H7 (cell line): ENCODE results near the gene HTR2B. TPM values are rescaled to one million over a fixed set of nuclear protein-coding genes. Genes with fewer than 3 reads are reported as not detected.

Source experiments
- DNase-seq: peaks from one replicate; pipeline ENCODE4 v3.0.0; 2012
- H3K27me3 ChIP-seq: 2 replicates; pipeline ENCODE4 v1.6.0; 2011; ENCODE audit warnings: mild to moderate bottlenecking, low read length; ENCODE audit not compliant: control insufficient read depth, insufficient read depth
- H3K36me3 ChIP-seq: replicated peaks from 2 replicates; pipeline ENCODE4 v1.5.1; 2011; ENCODE audit warnings: low read length; ENCODE audit not compliant: control insufficient read depth, insufficient read depth
- H3K4me3 ChIP-seq: 2 replicates; pipeline ENCODE4 v1.5.1; 2011; ENCODE audit warnings: low read depth, mild to moderate bottlenecking, control low read depth, low read length, moderate library complexity; ENCODE audit not compliant: insufficient read depth
- total RNA-seq: library from RNA; depleted of rRNA; stranded (reverse); fragments of >200 nt; shearing (Covaris generic); gene quantifications from 2 replicates; pipeline ENCODE4 v1.2.3, GENCODE V29; 2014; rRNA removed

Gene HTR2B
- not detected in 2 replicates for total RNA-seq

DNA sequence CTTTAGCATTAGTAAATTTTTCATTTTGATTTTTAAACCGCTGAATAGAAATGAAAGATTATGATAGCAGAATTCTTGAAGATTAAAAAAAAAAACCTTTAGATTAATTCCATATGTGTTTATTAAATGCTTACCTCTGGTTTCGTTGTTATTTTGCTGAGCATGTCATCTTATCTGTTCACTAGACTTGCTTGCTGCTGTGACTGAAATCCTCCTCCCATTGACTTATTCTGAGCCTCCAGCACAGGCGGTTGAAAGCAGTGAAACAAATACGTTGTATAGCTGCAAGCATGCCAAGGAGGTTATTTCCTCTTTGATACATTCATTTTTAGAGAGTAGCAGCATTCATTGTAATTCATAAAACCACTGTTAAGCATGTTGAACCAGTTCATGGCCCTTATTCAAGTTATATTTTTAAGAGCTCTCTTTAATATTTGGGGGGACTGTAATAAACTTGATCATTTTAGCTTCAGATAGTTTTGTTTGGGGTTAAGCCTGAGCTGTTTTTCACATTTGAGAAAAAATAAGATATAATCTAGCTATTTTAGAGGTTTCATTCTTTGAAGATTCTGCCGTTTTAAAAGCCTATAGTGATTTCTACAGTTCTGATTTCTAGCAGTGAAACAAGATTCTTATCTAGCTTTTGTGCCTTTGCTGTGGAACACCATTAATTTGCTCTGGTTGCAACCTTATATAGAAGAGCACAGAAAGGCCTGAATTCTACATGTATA lies at the start of gene HTR2B:
Gene HTR2B (minus strand): TSS at position 205 of the 731 bp plus-strand sequence. CDS start 1,278 bp downstream, outside the sequence.
- no peak for DNase-seq
- no peaks in the 10 kb centered on the region for H3K27me3 ChIP-seq
- no peaks in the 10 kb centered on the region for H3K36me3 ChIP-seq
- no peak within 1 kb of the TSS for H3K4me3 ChIP-seq

- DNase-seq: no peak
- H3K27me3 ChIP-seq: no peaks in the 10 kb centered on the region
- no peak overlapping the region for H3K4me3 ChIP-seq
- peaks cover 14% of the 10 kb centered on the region for H3K36me3 ChIP-seq
Measured at GRCh38 chr2:231174211-231174651, 49.4 kb upstream of the HTR2B start.

DNA sequence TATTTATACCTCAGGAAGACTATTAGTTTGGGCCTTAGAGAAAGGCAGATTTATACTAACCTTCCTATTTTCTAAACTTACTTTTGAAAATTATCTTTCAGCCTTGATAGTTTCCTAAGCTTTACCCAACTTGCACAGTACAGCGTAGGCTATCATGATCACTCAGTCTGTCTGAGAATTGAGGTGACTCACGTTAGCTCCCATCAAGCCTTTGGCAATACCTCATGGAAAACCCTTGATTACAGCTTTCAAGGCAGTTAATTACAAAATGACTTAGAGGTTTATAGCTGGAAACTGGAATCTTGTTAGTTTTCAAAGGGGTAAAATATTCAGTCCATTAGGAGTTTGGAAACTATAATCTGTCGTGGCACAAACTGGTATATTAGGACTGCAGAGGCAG lies 47.2 kb upstream of the HTR2B start:
- no peak for DNase-seq
- H3K27me3 ChIP-seq: no peaks in the 10 kb centered on the region

GRCh38 chr2:231170055-231170454 lies 45.2 kb upstream of the HTR2B start:
- no peak for DNase-seq
- H3K27me3 ChIP-seq: no peaks in the 10 kb centered on the region
- H3K36me3 ChIP-seq: peaks cover 14% of the 10 kb centered on the region
- no peak overlapping the region for H3K4me3 ChIP-seq

More for the DNA sequence above, 47.2 kb upstream of the HTR2B start:
- Histone ChIP-seq H3K4me3 (no peak overlapping the region), H3K36me3 (peaks cover 14% of the 10 kb centered on the region)

GRCh38 chr2:231169488-231169887 lies 44.6 kb upstream of the HTR2B start:
- no peaks in the 10 kb centered on the region for H3K27me3 ChIP-seq
- H3K36me3 ChIP-seq: peaks cover 16% of the 10 kb centered on the region
- H3K4me3 ChIP-seq: no peak overlapping the region
- DNase-seq: no peak

GRCh38 chr2:231168460-231169139 lies 43.8 kb upstream of the HTR2B start:
- H3K4me3 ChIP-seq: no peak overlapping the region
- H3K36me3 ChIP-seq: peaks cover 16% of the 10 kb centered on the region
- H3K27me3 ChIP-seq: no peaks in the 10 kb centered on the region
- no peak for DNase-seq

DNA sequence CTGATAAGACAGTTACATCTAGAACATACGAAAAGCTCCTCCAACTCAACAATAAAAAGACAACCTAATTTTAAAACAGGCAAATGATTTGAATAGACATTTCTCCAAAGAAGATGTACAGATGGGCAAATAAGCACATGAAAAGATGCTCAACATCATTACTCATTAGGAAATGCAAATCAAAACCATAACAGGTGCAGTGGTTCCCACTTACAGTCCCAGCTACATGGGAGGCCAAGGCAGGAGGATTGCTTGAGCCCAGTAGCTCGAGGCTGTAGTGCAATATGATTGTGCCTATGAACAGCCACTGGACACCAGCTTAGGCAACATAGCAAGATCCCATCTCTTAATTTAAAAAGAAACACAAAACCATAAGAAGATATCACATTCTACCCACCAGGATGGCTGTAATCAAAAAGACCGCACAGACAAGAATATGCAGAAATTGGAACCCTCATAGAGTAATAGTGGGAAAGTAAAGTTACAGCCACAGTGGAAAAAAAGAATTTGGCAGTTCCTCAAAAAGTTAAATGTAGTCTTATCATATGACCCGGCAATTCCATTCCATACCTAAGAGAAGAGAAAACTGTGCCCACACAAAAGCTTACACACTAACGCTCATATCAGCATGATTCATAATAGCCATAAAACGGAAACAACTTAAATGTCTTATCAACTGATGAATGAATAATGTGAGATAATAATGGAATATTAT lies 43.1 kb upstream of the HTR2B start:
- Histone ChIP-seq H3K36me3 (peaks cover 16% of the 10 kb centered on the region), H3K27me3 (no peaks in the 10 kb centered on the region), H3K4me3 (no peak overlapping the region)
- no peak for DNase-seq

DNA sequence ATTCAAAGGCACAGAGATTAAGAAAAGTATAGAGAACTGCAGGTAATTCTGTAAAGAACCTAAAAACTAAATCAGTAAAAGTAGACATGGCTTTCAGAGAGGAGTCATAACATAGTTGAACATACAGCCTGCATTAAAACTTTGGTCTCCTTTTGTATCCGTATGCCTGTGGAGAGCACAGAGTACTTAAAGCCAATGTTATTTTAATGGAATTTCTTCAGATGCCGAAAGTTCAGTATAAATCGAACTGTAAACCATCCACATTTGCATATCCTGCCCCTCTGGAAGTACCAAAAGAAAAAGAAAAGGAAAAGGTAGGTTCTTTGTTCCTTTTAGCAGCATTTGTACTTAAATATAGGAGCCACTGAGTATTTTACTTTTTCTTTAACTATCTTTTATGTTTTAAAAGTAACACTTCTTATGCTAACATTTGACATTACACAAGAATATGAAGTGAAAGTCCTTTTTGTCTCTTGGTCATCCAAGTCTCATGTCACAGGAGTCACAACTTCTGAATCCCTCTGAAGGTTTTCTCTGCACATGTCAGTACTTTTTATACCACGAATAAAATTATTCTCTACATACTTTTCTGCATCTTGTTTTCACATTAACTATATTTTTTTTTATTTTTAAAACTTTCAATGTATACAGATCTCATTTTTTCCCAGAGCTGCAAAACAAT lies 38.7 kb upstream of the HTR2B start:
- Histone ChIP-seq H3K4me3 (no peak overlapping the region), H3K36me3 (peaks cover 2% of the 10 kb centered on the region), H3K27me3 (no peaks in the 10 kb centered on the region)
- no peak for DNase-seq

GRCh38 chr2:231163011-231163410 lies 38.2 kb upstream of the HTR2B start:
- Histone ChIP-seq H3K36me3 (peaks cover 2% of the 10 kb centered on the region), H3K4me3 (no peak overlapping the region), H3K27me3 (no peaks in the 10 kb centered on the region)
- DNase-seq: no peak

DNA sequence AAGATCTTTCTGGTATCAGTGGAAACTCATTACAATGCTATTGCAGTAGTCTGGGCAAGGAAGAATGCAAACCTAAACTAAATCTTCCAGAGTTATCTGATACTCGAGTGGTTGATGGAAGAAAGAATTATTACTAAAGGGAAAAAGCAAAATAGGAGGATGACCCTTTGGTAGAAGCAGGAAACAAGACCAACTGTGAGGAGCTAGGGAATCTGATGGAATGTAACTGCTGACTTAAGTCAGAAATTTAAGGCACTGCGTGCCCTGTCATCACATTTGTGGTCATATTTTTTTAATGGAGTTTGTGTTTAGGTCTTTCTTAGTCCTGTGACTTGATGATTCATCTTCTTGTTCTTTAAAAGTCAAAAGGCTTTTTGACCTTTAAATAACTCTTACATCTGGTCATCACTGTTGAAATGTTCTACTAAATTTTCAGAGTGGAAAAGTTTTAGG lies 37.1 kb upstream of the HTR2B start:
- DNase-seq: no peak
- 0 out of 2 replicates have a peak, but pooled peaks cover 2% of the 10 kb centered on the region for H3K36me3 ChIP-seq
- no peak overlapping the region for H3K4me3 ChIP-seq
- H3K27me3 ChIP-seq: no peaks in the 10 kb centered on the region

DNA sequence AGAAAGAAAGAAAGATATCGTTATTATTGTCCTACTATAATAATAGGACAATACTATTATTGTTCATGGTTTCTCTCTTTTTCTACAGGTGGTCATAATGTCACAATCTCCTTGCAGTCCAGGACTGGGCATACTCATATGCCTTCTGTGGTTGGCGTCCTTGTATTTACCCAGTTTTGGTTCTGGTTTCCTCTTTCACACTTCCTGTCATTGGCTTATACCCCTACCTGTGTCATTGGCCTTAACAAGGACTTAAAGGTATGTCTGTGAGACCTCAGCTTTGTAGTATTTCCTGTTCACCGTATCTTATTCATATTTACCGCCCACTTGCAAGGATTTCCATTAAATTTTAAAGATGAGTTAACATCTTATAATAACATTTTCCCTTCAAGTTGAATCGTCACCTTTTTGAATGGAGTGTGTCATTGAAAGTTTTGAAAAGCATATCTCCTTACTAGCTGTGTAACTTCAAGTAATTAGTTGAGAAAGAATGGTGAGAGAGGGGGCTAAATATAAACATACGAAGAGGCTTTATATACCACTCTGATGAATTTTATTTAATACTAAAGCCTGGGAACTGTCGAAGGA lies 36.5 kb upstream of the HTR2B start:
- Histone ChIP-seq H3K4me3 (no peak overlapping the region), H3K36me3 (0 out of 2 replicates have a peak, but pooled peaks cover 2% of the 10 kb centered on the region), H3K27me3 (no peaks in the 10 kb centered on the region)
- no peak for DNase-seq

DNA sequence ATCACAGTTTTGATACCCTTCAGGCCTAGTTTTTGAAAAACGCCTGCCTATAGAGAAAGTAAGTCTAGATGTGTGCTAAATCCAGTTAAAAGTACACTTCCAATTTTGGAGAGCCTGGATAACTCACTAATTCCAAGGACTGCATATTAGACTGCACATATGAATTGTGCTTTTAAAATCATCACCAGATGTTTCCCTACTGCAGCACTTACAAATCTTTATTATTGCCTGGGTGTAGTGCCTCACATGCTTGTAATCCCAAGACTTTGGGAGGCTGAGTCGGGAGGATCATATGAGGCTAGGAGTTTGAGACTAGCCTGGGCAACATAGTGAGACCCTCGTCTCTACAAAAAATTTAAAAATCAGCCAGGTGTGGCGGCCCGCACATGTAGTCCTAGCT lies 35.9 kb upstream of the HTR2B start:
- Histone ChIP-seq H3K36me3 (0 out of 2 replicates have a peak, but pooled peaks cover 2% of the 10 kb centered on the region), H3K4me3 (no peak overlapping the region), H3K27me3 (no peaks in the 10 kb centered on the region)
- DNase-seq: no peak

DNA sequence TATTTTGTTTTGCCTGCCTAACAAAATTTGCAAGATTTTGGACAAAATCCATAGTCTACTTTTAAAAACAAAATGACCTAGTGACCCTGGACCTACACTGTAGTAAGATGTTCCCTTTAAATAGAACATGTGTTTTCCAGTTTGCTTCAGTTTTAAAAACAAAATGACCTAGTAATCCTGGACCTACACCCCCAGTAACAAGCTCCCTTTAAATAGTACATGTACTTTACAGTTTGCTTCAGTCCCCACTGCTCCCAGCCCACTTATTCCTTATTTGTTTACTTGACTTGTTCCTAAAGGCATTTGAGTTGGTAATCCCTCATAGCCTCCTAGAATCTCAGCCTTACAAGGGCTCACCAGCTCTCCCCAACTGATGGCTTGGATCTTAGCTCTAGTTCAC lies 34.5 kb upstream of the HTR2B start:
- no peak for DNase-seq
- H3K36me3 ChIP-seq: peaks cover 4% of the 10 kb centered on the region
- no peak overlapping the region for H3K4me3 ChIP-seq
- H3K27me3 ChIP-seq: no peaks in the 10 kb centered on the region
